Frontal cortex (tissue), 4 donors: Measurements from ENCODE around the gene GTSE1. TPM values are rescaled to one million over a fixed set of nuclear protein-coding genes. Genes with fewer than 3 reads are reported as not detected.
A peak's percentile ranks its signal among the peaks of the same experiment; 100 is the strongest.

Experiments used
- DNase-seq, 2 donors: peaks; one replicate each; pipeline ENCODE4 v3.0.0; 2012; ENCODE audit warnings: low spot score in 2 of 2
- FAIRE-seq: peaks from 2 replicates; lab custom pipeline; 2012; peaks lifted over from hg19 to GRCh38; lab: Jason Lieb, UNC
- total RNA-seq: library from RNA; depleted of rRNA; stranded (reverse); fragments of >200 nt; gene quantifications from one replicate; pipeline ENCODE4 v1.2.3, GENCODE V29; 2014
- donor health status: control.
- donor health status: control.
- donor health status: control.

Gene GTSE1
- total RNA-seq, 1 donor from 2014 or later = 1.6 TPM

DNA sequence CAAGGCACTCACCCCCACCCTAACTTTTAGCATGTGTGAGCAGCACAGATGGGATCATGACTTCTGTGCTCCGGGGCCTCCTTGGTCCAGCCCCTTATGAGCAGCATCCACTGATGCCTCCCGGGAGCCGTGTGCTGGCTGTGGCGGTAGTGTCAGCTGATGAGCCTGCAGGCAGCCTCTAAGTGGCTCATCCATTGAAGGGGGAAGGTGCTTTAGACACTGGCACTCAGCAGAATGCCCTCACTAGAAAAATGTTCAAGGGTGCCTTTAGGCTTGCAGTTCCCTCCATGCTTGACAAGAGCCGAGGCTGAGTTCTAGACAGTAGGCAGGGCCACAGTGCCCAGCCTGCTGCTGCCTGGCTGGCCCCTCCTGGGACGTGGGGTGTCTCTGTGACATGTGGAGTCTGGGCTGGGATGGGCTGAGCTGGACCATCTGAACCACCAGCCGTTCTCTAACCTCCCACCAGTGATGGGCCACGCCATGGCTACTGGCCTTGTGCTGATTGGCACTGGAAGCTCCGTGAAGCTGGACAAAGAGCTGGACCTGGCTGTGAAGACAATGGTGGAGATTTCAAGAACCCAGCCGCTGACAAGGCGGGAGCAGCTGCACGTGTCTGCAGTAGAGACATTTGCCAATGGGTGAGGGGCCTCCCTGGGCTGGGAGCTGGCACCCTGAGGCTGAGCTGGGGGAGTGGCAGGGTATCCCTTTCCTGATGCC is 23.1 kb upstream of the GTSE1 start:
- no peak for DNase-seq
- FAIRE-seq = no peak

DNA sequence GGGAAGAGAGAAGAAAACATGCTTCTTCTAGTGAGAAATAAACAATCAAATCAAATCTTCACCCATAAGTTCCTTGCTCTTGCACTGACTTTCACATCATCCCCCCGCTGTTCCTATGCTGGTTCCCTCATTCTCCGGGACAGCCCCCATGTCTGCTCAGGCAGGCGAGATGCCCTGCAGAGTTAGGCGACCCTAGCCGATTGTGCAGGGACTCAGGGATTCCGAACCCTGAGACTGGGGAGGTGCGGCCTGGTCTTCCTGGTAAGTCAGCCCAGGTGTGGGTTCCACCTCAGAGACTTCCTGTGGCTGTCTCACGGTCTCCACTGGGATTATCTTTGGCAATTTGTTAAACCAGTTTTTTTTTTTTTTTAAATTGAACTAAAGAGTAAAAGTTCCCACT is 22.3 kb upstream of the GTSE1 start:
- DNase-seq (no peak), FAIRE-seq (no peak)

DNA sequence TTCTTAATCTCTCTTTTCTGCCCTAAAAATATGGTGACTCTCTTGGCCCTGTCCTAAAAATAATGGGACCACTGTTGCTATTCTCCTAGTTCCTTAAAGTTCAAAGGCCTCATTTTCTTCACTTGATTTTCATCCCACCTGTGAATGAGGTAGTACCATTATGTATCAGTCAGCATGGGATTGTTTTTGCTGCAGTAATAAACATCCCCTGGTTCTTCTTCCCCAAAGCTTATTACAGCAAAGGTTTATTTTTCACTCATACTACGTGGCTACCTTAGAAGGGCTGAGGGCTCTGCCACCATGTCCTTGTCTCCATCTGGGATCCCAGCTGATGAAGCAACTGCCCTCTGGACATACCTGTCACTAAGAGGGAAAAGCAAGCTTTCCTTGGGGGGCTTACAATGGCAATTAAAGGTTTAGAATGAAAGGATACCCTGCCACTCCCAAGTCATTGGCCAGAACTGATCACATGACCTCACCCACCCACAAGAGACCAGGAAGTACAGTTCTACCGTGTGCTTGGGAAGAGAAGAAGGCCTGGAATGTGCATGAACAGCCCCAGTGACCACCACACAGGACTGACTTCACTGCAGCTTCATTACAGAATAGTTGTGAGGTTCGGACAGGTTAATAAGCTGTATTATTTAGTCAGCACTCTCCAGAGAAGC is 21.1 kb upstream of the GTSE1 start:
- FAIRE-seq = no peak
- no peak for DNase-seq

DNA sequence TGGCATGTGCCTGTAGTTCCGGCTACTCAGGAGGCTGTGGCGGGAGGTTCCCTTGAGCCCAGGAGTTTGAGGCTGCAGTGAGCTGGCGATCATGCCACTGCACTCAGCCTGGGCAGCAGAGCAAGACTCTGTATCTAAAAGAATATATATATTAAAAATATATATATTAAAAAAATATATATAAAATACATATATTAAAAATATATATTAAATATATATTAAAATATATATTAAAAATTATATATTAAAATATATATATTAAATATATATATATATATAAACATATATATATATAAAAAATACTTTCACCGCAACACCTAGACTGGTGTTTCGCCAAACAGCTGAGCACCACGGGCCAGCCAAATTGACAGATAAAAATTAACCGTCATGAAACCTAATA is 20.1 kb upstream of the GTSE1 start:
- DNase-seq (no peak), FAIRE-seq (no peak)

DNA sequence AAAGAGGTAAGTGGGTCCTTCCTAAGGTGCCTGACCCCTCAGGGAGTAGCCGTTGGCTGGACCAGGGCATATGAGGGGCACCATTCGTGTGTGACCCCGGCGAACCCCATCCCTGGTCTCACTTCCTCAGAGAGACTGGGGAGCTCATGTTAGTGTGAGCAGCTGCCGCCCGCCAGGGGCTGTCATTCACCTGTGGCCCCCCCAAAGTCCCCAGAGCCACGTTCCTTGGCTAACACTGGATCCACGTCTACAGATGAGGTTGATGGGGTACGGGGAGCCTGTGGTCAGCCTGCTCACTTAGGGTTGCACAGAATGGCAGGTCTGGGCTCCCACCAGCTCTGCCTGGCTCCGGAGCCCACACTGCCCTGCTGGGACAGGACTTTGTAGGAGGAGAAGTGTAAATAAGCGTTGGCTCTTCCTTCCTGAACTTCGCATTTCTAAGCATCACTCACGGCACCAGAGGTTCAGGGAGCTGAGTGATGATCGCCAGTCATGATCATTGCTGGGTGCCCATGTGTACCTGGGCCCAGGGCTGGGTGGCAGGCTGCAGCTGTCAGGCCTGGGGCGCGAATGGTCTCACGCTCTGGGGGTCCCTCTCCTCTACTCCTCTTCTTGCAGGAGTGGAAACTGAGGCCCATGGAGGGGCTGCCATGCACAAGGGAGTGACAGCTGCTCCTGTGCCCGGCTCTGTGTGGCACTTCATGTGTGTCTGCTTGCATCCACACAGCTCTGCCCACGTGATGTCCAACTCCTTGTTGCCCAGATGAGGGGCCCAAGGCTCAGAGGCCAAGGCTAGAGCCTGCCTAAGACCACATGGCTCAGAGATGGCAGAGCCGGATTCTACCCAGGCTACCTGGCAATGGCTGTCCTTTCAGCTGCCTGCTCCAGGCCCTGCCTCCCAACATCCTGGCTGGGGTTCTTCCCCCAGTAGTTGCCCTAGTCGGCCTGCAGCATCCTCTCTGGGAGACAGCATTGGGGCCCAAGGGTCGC is 17.7 kb upstream of the GTSE1 start:
- FAIRE-seq (no peak), DNase-seq (no peak)

DNA sequence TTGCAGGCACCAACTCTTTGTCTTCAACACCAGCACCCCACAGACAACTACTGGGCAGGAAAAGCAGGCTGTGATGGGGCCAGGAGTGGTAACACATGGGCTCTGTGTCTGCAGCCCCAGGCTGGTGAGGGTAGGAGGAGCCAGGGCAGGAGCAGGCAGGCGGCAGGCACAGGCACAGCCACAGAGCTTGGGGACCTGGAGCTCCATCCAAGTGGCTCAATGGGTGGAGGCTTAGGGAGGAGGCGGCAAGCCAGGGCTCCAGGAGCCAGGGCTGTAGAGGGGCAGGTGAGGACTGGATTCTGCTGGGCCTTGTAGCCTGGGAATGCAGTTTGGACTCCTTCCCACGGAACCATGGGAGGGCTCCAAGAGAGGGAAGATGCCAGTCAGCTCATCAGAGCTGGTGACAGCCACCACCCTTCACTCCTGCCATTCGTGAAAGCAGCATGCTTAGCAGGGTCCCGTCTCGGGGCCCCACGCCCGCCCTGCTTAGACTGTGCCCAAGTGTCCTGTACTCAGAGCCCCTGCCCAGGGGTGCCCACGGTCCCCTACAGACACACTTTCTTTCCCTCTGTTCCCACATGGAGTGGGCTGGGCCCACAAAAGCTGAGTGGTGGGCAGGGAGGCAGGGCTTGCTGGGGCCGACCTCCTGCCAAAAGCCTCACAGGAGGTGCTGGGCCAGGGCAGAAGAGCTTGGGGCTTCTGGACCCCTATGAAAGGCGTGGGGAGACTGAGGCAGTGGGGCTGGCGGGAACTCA is 16.4 kb upstream of the GTSE1 start:
- DNase-seq (no peak), FAIRE-seq (no peak)

DNA sequence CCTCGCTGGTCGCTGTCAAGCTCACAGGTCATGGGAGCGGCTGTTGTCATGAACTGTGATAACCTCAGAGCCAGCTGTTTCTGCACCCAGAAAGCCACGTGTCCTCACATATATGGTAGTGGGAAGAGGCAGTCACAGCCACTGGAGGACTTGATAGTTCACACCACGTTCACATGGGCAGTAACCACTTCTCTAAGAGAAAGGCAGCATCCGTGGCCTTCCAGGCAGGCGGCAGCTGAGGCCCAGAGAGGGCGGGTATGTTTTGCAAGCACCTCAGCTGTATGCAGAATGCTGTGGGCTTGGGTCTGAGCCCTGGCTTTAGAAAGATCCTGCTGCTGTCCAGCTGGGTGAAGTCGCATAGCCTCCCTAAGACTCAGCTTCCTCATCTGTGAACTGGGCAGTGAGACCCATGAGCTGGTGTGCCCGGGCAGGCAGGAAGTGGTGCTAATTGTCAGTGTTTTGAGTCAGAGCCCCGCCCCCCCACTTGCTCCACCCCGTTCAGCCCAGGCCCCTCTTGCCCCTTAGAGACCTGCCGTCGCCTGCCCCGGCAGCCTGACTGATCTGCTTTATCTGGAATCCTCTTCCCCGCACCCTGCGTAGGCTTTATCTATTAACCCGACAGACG is 15.6 kb upstream of the GTSE1 start:
- DNase-seq = peak; percentile 39 to 42
- no peak for FAIRE-seq

DNA sequence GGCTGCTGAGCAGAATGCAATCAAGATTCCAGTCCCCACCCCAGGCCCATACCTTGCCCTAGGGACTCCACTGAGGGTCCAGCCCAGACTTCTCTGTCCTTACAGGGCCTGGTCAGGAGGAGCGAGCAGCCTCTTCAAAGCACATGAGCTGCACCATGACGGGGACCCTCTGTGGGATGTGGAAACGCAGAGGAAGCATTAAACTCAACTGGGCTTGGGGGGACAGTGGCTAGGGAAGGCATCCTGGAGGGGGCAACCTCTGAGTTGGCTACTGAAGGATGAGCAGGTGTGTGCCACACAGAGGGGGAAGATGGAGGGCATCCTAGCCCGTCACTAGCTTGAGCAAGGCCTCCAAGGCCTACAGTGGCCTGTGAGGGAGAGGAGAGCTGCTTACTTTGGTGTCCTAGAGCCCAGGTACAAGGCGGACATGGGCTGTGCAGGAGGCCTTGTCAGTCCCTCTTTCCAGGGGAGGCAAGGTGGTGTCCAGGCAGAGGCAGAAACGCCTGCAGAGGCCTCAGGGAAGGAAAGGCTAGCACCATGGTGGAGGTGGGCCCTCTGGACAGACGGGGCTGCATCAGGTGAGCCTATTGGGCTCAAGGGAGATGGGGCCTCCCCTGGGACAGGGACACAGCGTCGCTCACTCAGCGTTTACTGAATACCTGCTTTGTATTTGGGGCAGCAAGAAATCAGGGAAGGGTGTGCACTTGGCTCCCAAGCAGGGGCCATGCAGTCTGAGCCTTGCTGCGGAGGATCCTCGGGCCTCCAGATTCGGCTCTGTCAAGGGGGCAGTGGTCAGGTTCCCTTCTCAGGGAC is 14.6 kb upstream of the GTSE1 start:
- DNase-seq = no peak
- no peak for FAIRE-seq

DNA sequence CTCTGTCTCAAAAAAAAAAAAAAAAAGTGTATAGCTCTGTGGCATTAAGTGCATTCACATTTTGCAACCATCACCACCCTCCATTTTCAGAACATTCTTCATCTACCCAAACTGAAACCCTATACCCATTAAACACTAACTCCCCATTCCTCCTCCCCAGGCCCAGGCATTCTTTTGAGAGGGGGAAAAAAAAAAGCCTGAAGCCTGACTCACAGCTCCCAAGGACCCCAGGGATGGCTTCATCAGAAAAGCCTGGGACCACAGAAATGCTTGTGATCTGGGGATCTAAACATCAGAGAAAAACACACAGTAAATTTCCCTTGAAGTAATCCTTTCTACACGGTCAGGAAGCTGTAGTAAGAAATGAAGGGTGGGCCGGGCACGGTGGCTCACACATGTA is 10.7 kb upstream of the GTSE1 start:
- FAIRE-seq = no peak

DNA sequence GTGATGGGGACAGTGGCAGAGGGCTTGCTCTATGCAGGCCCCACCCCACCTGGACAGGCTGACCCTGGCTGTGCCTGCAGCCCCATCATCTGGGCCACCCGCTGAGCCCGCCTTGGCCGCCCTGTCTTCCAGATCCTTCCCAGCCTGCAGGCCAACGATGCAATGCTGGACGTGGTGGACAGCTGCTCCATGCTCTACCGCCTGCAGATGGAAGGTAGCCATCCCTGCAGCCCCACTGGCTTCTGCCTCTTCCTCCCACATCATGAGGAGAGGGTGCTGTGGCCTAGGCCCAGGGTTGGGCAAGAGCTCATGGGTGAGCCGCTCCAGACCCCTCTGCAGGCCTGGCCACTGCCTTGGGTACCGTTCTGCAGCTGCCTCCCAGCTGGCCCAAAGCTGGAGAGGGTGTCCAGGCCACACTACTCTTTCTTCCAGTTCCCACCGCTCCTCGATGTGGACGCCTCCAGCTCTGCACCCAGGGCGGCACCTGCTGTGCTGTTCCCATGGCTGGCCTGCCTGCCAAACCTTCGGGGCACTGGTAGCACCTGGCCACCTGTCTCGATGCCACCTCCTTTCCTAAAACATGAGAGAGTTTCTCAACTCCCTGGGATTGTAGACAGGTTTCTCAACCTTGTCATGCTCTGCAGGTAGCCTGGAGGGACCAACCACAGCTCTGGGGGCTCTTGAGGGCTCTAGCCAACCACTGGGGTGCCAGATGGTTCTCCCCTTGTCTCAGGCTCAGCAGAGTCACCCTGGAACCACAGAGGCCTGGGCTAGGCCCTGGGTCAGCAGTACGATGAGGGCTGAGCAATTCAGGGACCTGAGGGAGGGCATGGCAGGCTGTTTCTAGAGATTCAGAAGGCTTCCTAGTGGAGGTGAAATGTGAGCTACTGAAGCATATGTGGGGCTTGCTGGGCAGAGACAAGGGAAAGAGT is 9.5 kb upstream of the GTSE1 start:
- FAIRE-seq (no peak), DNase-seq (no peak)

More for the DNA sequence above, 10.7 kb upstream of the GTSE1 start:
- DNase-seq = no peak

DNA sequence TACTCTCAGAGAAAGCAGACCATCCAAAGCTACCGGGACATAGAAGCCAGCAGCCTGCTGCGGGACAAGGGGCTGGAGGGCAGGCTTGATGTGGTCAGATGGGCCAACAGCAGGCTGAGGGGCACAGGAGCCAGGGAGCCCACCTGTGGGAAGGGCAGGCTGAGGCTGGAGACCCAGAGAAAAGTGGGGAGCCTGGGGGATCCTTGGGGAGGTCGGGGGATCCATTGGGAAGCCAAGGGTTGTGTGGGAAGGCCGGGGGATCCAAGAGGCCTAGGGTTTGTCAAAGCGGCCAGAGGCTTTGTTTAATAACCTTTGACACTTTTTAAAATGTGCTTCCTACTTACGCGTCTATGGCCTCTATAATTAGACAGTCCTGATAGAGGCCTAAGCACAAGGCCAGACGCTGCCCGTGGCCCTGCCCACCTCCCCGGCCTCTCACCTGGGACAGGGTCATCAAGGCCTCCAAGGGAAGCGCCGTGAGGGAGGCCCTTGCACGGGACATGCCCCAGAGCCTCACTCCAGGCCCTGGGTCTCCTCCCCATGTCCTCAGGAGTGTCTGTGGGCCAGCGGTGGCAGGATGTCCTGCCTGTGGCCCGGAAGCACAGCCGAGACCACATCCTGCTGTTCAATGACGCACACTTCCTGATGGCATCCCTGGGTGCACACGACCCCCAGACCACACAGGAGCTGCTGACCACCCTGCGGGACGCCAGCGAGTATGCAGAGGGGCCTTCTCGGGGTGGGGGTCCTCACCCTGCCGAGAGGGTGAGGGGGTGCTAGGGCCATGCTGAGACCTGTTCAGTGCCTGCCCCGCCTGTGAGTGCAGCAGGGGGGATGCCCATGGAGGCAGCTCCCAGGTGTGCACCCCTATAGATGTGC is 8.6 kb upstream of the GTSE1 start:
- FAIRE-seq (no peak), DNase-seq (peak in 1 of 2 donors; percentile 24)

DNA sequence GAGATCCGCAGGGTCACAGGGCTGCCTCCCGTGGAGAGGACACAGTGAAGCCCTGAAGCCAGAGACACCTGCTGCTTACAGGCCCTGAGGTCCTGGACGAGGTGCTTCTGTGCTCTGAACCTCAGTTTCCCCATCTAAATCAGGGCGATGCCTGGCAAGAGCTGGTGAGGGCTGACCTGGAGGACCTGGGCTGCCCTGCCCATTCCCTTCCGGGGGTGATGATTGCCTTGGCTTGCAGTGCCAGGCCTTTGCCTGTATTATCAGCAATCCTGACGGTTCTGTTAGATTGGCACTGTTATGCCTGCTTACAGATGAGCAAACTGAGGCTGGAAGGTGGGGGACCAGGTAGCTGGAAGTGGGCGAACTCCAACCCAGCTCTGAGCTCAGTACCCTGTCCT is 7.8 kb upstream of the GTSE1 start:
- FAIRE-seq = no peak
- DNase-seq = no peak

DNA sequence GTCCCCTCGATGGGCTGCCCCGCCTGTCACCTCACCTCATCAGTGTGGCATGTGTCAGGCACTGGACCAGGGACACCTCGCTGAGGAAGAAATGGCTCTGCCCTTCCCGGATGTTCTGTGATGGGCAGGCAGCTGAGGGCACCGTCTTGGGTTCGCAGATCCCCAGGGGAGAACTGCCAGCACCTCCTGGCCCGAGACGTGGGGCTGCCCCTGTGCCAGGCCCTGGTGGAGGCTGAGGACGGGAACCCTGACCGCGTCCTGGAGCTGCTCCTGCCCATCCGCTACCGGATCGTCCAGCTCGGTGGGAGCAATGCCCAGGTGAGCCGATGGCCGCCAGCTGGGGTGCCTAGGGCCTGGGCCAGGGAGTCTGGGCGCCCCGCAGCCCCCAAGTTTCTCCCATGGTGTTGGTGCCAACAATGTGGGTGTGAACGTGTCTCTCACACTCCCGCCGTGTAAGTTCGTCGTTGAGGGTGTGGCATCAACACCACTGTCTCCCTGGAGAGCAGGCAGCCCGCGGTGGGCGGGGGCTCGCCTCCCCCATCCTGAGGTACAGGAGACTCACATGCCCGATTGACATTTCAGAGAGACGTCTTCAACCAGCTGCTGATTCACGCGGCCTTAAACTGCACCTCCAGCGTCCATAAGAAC is 7.3 kb upstream of the GTSE1 start:
- FAIRE-seq (no peak), DNase-seq (no peak)

DNA sequence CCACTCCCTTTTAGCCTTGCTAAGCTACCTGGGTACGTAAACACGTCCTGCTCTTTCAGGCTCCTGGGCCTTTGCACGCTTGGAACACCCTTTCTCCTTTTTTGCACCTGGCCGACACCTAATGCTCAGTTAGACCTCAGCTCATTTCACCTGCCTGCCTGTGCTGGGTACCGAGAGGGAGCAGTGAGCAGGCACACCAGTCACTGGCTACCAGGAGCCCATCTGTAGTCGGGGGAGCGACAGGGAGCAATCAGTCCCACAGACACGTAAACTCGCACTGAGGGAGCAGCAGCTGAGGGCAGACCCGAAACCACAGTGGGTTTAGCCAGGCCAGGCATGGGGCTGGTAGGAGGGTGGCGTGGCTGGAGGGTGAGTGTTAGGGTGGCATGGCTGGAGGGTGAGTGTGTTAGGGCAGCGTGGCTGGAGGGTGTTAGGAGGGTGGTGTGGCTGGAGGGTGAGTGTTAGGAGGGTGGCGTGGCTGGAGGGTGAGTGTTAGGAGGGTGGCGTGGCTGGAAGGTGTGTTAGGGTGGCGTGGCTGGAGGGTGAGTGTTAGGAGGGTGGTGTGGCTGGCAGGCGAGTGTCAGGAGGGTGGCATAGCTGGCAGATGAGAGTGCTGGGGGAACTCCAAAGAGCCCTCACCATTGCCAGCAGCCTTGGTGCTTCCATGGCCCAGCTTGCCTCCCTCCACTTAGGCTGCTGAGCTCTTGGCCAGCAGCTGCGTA is 6.4 kb upstream of the GTSE1 start:
- FAIRE-seq (no peak), DNase-seq (no peak)
